ENCODE measurements around the gene DOHH.

GRCh38 chr19:3530389-3530788, 29.9 kb upstream of the DOHH start:
- TF ChIP-seq CTCF (conservative IDR thresholded peaks at IDR 0.05; ENCODE audit: low read depth in 2 of 2) (no peak), EZH2 (IDR thresholded peaks at IDR 0.05; ENCODE audit: low read depth, unreplicated experiment) (no peak), CREB1 (CRISPR knock-in tag; IDR thresholded peaks at IDR 0.05; ENCODE audit: low read depth) (no peak), EZH2phosphoT487 (IDR thresholded peaks at IDR 0.05; ENCODE audit: unreplicated experiment) (no peak), POLR2AphosphoS5 (IDR thresholded peaks at IDR 0.05; ENCODE audit: low read depth) (no peak), ZNF114 (CRISPR knock-in tag; IDR thresholded peaks at IDR 0.05) (no peak), REST (IDR thresholded peaks at IDR 0.05; ENCODE audit: unreplicated experiment) (no peak), ETS1 (IDR thresholded peaks at IDR 0.05) (no peak)
